Suprapubic skin (tissue), 4 donors: ENCODE measurements around the gene FRMPD2.

ENCODE experiments used
- CTCF ChIP-seq, 2 donors: fragments of 200-600 bp in 1 of 2; fragments of 450-650 bp in 1 of 2; sonication (generic) in 1 of 2; IDR thresholded peaks; one replicate each; pipeline ENCODE4 v1.5.1; 2016 to 2019; ENCODE audit warnings: antibody characterized with exemption in 2 of 2, mild to moderate bottlenecking in 1 of 2, moderate library complexity in 1 of 2
- EP300 ChIP-seq: sonication (generic); formaldehyde crosslinking; IDR thresholded peaks from one replicate; pipeline ENCODE4 v1.6.1; 2017; ENCODE audit warnings: antibody characterized with exemption
- POLR2A ChIP-seq, 2 donors: fragments of 450-650 bp; IDR thresholded peaks; one replicate each; pipeline ENCODE4 v1.6.1; 2017; ENCODE audit warnings: antibody characterized with exemption in 2 of 2, mild to moderate bottlenecking in 2 of 2, moderate library complexity in 2 of 2
- POLR2AphosphoS5 ChIP-seq, 3 donors: sonication (generic); formaldehyde crosslinking; IDR thresholded peaks; one replicate each; pipeline ENCODE4 v1.6.1; 2017; ENCODE audit warnings: antibody characterized with exemption in 3 of 3

DNA sequence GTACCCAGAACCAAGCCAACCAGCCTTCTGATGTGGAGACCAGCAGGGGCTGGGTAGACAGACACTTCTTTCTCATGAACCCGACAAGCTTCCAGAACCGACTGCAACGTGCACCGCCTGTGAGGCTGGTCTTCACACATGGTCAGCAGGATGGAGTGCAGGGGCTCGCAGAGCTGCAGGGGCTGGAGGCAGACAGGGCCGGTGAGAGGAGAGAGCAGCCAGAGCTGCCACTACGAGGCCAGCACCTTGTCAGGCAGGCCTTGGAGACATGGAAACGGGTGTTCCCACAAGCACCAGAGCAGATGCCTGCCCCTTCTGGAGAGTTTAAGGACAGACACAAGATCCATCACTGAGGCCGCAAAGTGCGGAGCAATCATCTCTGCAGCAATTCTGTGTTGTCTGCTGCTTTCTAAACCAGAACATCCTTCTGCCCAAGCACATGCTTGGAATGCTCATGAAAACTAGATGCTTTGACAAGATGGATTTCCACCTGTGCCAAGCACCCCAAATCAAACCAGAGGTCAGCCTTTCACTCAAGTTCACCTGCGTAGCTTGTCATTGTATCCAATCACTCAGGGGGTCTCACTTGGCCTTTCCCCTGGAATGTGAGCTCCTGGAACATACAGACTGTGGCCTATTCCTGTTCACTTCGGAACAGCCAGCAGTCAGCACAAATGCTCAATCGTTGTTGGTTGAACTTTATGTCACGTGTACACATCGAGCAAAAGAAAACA lies 32.2 kb downstream of the FRMPD2 start:
- TF ChIP-seq CTCF (IDR thresholded peaks at IDR 0.05), result no peak
- TF ChIP-seq EP300, result no peak
- no peak for TF ChIP-seq POLR2A (IDR thresholded peaks at IDR 0.05)
- TF ChIP-seq POLR2AphosphoS5 (IDR thresholded peaks at IDR 0.05), result no peak
